HG03432 (cell line): ENCODE results near the gene G6PD.
"Not testable (repeated sequence)": the region's sequence is repeated elsewhere in the genome, so short reads cannot be mapped to it uniquely, and the experiment has no call there.

Experiments used
- ATAC-seq: cut with Tn5 transposase; IDR thresholded peaks from one replicate; pipeline ENCODE4 v1.9.1; 2021; ENCODE audit warnings: mild to moderate bottlenecking, moderate library complexity; ENCODE audit not compliant: unreplicated experiment

Gene G6PD

GRCh38 chrX:154545673-154546274 is 872 bp downstream of the G6PD start:
- no peak for ATAC-seq

- ATAC-seq = no peak
Measured at GRCh38 chrX:154542723-154543424, 3.8 kb downstream of the G6PD start.

GRCh38 chrX:154541896-154542722 is 4.5 kb downstream of the G6PD start:
- ATAC-seq = no peak

GRCh38 chrX:154541589-154541895 is 5.1 kb downstream of the G6PD start:
- no peak for ATAC-seq

GRCh38 chrX:154540897-154541535 is 5.6 kb downstream of the G6PD start:
- ATAC-seq = no peak

- not testable (repeated sequence) for ATAC-seq
Measured at GRCh38 chrX:154540365-154540764, 6.3 kb downstream of the G6PD start.

GRCh38 chrX:154539077-154539476 is 7.6 kb downstream of the G6PD start:
- ATAC-seq = no peak

GRCh38 chrX:154535892-154536291 is 10.8 kb downstream of the G6PD start:
- no peak for ATAC-seq

GRCh38 chrX:154534526-154535322 is 11.9 kb downstream of the G6PD start:
- ATAC-seq = peak; percentile 90

- no peak for ATAC-seq
Measured at GRCh38 chrX:154532690-154533089, 14.0 kb downstream of the G6PD start.

- ATAC-seq = no peak
Measured at GRCh38 chrX:154531626-154532025, 15.0 kb downstream of the G6PD start.

GRCh38 chrX:154530286-154530685 is 16.4 kb downstream of the G6PD start:
- no peak for ATAC-seq

GRCh38 chrX:154529206-154529612 is 17.4 kb downstream of the G6PD start:
- no peak for ATAC-seq

GRCh38 chrX:154526901-154527675 is 19.6 kb downstream of the G6PD start:
- ATAC-seq = peak; percentile 72

GRCh38 chrX:154525606-154526490 is 20.8 kb downstream of the G6PD start:
- ATAC-seq = no peak

- no peak for ATAC-seq
Measured at GRCh38 chrX:154519389-154519788, 27.3 kb downstream of the G6PD start.

GRCh38 chrX:154517101-154517781 is 29.4 kb downstream of the G6PD start:
- no peak for ATAC-seq

GRCh38 chrX:154516656-154517100 is 30.0 kb downstream of the G6PD start:
- no peak for ATAC-seq
